Neural progenitor cell (in vitro differentiated cells): ENCODE results near the gene IL25. TPM values are rescaled to one million over a fixed set of nuclear protein-coding genes. Genes with fewer than 3 reads are reported as not detected.
"Not testable (repeated sequence)": the region's sequence is repeated elsewhere in the genome, so short reads cannot be mapped to it uniquely, and the experiment has no call there.

Experiments
- DNase-seq: peaks from one replicate; pipeline ENCODE4 v3.0.0-alpha.2; 2016; ENCODE audit warnings: low spot score
- H2AFZ ChIP-seq: fragments of 200-600 bp; sonication (generic); replicated peaks from 2 replicates; pipeline ENCODE4 v1.6.1; 2016; ENCODE audit warnings: antibody characterized with exemption
- H3F3A ChIP-seq: fragments of 200-600 bp; sonication (generic); 2 replicates; pipeline ENCODE4 v1.6.1; 2016; ENCODE audit warnings: antibody characterized with exemption, low read depth
- H3K27ac ChIP-seq: fragments of 200-600 bp; sonication (generic); 2 replicates; pipeline ENCODE4 v1.5.1; 2016; ENCODE audit warnings: mild to moderate bottlenecking
- H3K27me3 ChIP-seq: fragments of 200-600 bp; sonication (generic); 2 replicates; pipeline ENCODE4 v1.6.1; 2016; ENCODE audit warnings: mild to moderate bottlenecking, moderate library complexity
- H3K36me3 ChIP-seq: fragments of 200-600 bp; sonication (generic); 2 replicates; pipeline ENCODE4 v1.5.1; 2016
- H3K4me1 ChIP-seq: fragments of 200-600 bp; sonication (generic); 2 replicates; pipeline ENCODE4 v1.6.1; 2016; ENCODE audit warnings: mixed run types
- H3K4me2 ChIP-seq: fragments of 200-600 bp; sonication (generic); 2 replicates; pipeline ENCODE4 v1.6.1; 2016
- H3K4me3 ChIP-seq: fragments of 200-600 bp; sonication (generic); 2 replicates; pipeline ENCODE4 v1.5.1; 2016
- H3K79me2 ChIP-seq: fragments of 200-600 bp; sonication (generic); 2 replicates; pipeline ENCODE4 v1.6.1; 2016; ENCODE audit warnings: low read depth
- H3K9ac ChIP-seq: fragments of 200-600 bp; sonication (generic); 2 replicates; pipeline ENCODE4 v1.6.1; 2016
- H3K9me3 ChIP-seq: fragments of 200-600 bp; sonication (generic); 2 replicates; pipeline ENCODE4 v1.5.1; 2016; ENCODE audit warnings: low read depth
- H4K20me1 ChIP-seq: fragments of 200-600 bp; sonication (generic); 2 replicates; pipeline ENCODE4 v1.6.1; 2016; ENCODE audit warnings: low read depth
- H3K27ac Mint-ChIP-seq: 3 replicates; pipeline ENCODE4 v1.8.0; 2021; ENCODE audit warnings: mixed read lengths
- H3K27me3 Mint-ChIP-seq: 2 replicates; pipeline ENCODE4 v1.8.0; 2022; ENCODE audit warnings: low read depth, mild to moderate bottlenecking, inconsistent platforms, moderate library complexity, mixed read lengths; ENCODE audit not compliant: insufficient read depth
- H3K36me3 Mint-ChIP-seq: 3 replicates; pipeline ENCODE4 v1.8.0; 2021; ENCODE audit warnings: mixed read lengths
- H3K4me1 Mint-ChIP-seq: 3 replicates; pipeline ENCODE4 v1.8.0; 2021; ENCODE audit warnings: mixed read lengths
- H3K4me3 Mint-ChIP-seq: 3 replicates; pipeline ENCODE4 v1.8.0; 2021; ENCODE audit warnings: mild to moderate bottlenecking, moderate library complexity, mixed read lengths
- H3K9me3 Mint-ChIP-seq: 3 replicates; pipeline ENCODE4 v1.8.0; 2020; ENCODE audit warnings: mixed read lengths
- CTCF ChIP-seq: fragments of 200-600 bp; sonication (generic); IDR thresholded peaks from 2 replicates; pipeline ENCODE4 v1.5.1; 2017; ENCODE audit warnings: antibody characterized with exemption, mild to moderate bottlenecking
- EZH2 ChIP-seq: fragments of 200-600 bp; sonication (generic); IDR thresholded peaks from 2 replicates; pipeline ENCODE4 v1.6.1; 2017; ENCODE audit warnings: antibody characterized with exemption, mild to moderate bottlenecking, moderate library complexity
- EZH2phosphoT487 ChIP-seq: fragments of 200-600 bp; sonication (generic); IDR thresholded peaks from 2 replicates; pipeline ENCODE4 v1.6.1; 2017; ENCODE audit warnings: antibody characterized with exemption
- total RNA-seq: library from RNA; depleted of rRNA; stranded (reverse); fragments of >200 nt; gene quantifications from 2 replicates; pipeline ENCODE4 v1.2.3, GENCODE V29; 2015; ENCODE audit warnings: low replicate concordance

The IL25 gene
- total RNA-seq, 1 donor from 2014 or later: not detected

GRCh38 chr14:23385642-23386265 is 13.1 kb downstream of the IL25 start:
- Mint-ChIP-seq H3K27me3 (peaks cover 8% of the 10 kb centered on the region), H3K36me3 (no peaks in the 10 kb centered on the region), H3K4me1 (peaks cover 10% of the 10 kb centered on the region), H3K27ac (no peak overlapping the region), H3K9me3 (no peaks in the 10 kb centered on the region), H3K4me3 (peak overlapping the region; percentile 50)
- TF ChIP-seq CTCF: no peak
- TF ChIP-seq EZH2phosphoT487: no peak
- TF ChIP-seq EZH2: no peak
- no peak overlapping the region for H3K4me3 ChIP-seq
- no peaks in the 10 kb centered on the region for H3K4me1 ChIP-seq
- H3K79me2 ChIP-seq: no peaks in the 10 kb centered on the region
- no peak overlapping the region for H3K9ac ChIP-seq
- H3F3A ChIP-seq: no peaks in the 10 kb centered on the region
- no peak for DNase-seq
- no peak overlapping the region for H3K27ac ChIP-seq
- no peaks in the 10 kb centered on the region for H3K9me3 ChIP-seq
- H4K20me1 ChIP-seq: no peaks in the 10 kb centered on the region
- H3K4me2 ChIP-seq: no peak overlapping the region
- no peaks in the 10 kb centered on the region for H3K36me3 ChIP-seq
- H2AFZ ChIP-seq: no peak overlapping the region
- no peaks in the 10 kb centered on the region for H3K27me3 ChIP-seq

- H3K4me3 ChIP-seq, H3K9me3 Mint-ChIP-seq, DNase-seq, H3K4me2 ChIP-seq, H3K27ac ChIP-seq, H4K20me1 ChIP-seq, H3K27me3 ChIP-seq, H3K4me3 Mint-ChIP-seq, H3K4me1 ChIP-seq, H3K36me3 Mint-ChIP-seq, H3K36me3 ChIP-seq, H2AFZ ChIP-seq, H3K9ac ChIP-seq, H3K9me3 ChIP-seq, H3K27ac Mint-ChIP-seq, H3K4me1 Mint-ChIP-seq, H3F3A ChIP-seq, H3K79me2 ChIP-seq: not testable (repeated sequence)
- H3K27me3 Mint-ChIP-seq: peaks cover 13% of the 10 kb centered on the region
Measured at GRCh38 chr14:23386266-23386657, 13.7 kb downstream of the IL25 start.

- H3K9ac ChIP-seq: no peak overlapping the region
- H3K9me3 ChIP-seq: no peaks in the 10 kb centered on the region
- no peaks in the 10 kb centered on the region for H3K36me3 ChIP-seq
- DNase-seq: no peak
- H3K4me3 ChIP-seq: no peak overlapping the region
- Mint-ChIP-seq H3K36me3 (no peaks in the 10 kb centered on the region), H3K9me3 (no peaks in the 10 kb centered on the region), H3K27me3 (peaks cover 13% of the 10 kb centered on the region), H3K4me1 (peaks cover 5% of the 10 kb centered on the region), H3K27ac (peak overlapping the region; percentile 74), H3K4me3 (no peak overlapping the region)
- no peak overlapping the region for H3K27ac ChIP-seq
- TF ChIP-seq EZH2phosphoT487: no peak
- no peak for TF ChIP-seq CTCF
- no peak for TF ChIP-seq EZH2
- H3K79me2 ChIP-seq: no peaks in the 10 kb centered on the region
- no peak overlapping the region for H3K4me2 ChIP-seq
- H2AFZ ChIP-seq: no peak overlapping the region
- H3K4me1 ChIP-seq: no peaks in the 10 kb centered on the region
- no peaks in the 10 kb centered on the region for H3K27me3 ChIP-seq
- H4K20me1 ChIP-seq: no peaks in the 10 kb centered on the region
- H3F3A ChIP-seq: no peaks in the 10 kb centered on the region
Measured at GRCh38 chr14:23386999-23387398, 14.4 kb downstream of the IL25 start.

- H3K27ac ChIP-seq: no peak overlapping the region
- H3K36me3 Mint-ChIP-seq: no peaks in the 10 kb centered on the region
- H3K9me3 ChIP-seq: no peaks in the 10 kb centered on the region
- TF ChIP-seq CTCF: no peak
- no peak for TF ChIP-seq EZH2phosphoT487
- no peak for TF ChIP-seq EZH2
- H3K27me3 ChIP-seq: no peaks in the 10 kb centered on the region
- H3K4me3 Mint-ChIP-seq: no peak overlapping the region
- no peak overlapping the region for H3K27ac Mint-ChIP-seq
- H4K20me1 ChIP-seq: no peaks in the 10 kb centered on the region
- H3K4me1 ChIP-seq: no peaks in the 10 kb centered on the region
- peaks cover 11% of the 10 kb centered on the region for H3K27me3 Mint-ChIP-seq
- H3K9ac ChIP-seq: no peak overlapping the region
- H3K79me2 ChIP-seq: no peaks in the 10 kb centered on the region
- no peaks in the 10 kb centered on the region for H3F3A ChIP-seq
- H3K4me1 Mint-ChIP-seq: no peaks in the 10 kb centered on the region
- no peak overlapping the region for H3K4me3 ChIP-seq
- H2AFZ ChIP-seq: no peak overlapping the region
- H3K4me2 ChIP-seq: no peak overlapping the region
- H3K9me3 Mint-ChIP-seq: no peaks in the 10 kb centered on the region
- no peak for DNase-seq
- H3K36me3 ChIP-seq: no peaks in the 10 kb centered on the region
Measured at GRCh38 chr14:23387916-23388882, 15.6 kb downstream of the IL25 start.
